ENCODE measurements around the gene PON2. TPM values are rescaled to one million over a fixed set of nuclear protein-coding genes. Genes with fewer than 3 reads are reported as not detected.

The PON2 gene
- total RNA-seq, 4 donors from 2014 or later, result 76.7 to 96.9 (median 94.2) TPM

- intact Hi-C loops (cut with DNase I), result no loop called here
- no peak for DNase-seq
- Histone ChIP-seq H3K27ac (no peak overlapping the region), H3K36me3 (no peaks in the 10 kb centered on the region), H3K4me1 (no peaks in the 10 kb centered on the region), H3K9me3 (no peaks in the 10 kb centered on the region), H3K4me3 (replicated peaks in 1 of 3) (no peak overlapping the region), H3K27me3 (no peaks in the 10 kb centered on the region)
- TF ChIP-seq POLR2A (IDR thresholded peaks at IDR 0.05) (no peak), CTCF (IDR thresholded peaks at IDR 0.05) (no peak)
These were observed 23.1 kb upstream of the PON2 start for GRCh38 chr7:95457947-95458346.

GRCh38 chr7:95454438-95455045, 19.7 kb upstream of the PON2 start:
- intact Hi-C loops (cut with DNase I), result no loop called here
- Histone ChIP-seq H3K4me1 (no peaks in the 10 kb centered on the region), H3K4me3 (replicated peaks in 1 of 3) (no peak overlapping the region), H3K9me3 (no peaks in the 10 kb centered on the region), H3K27ac (no peak overlapping the region), H3K36me3 (no peaks in the 10 kb centered on the region), H3K27me3 (no peaks in the 10 kb centered on the region)
- no peak for DNase-seq
- TF ChIP-seq POLR2A (IDR thresholded peaks at IDR 0.05) (no peak), CTCF (IDR thresholded peaks at IDR 0.05) (no peak)
- 57 to 67% methylated on average over 2 of the region's 2 CpGs for WGBS, 2 donors

GRCh38 chr7:95446618-95447017, 11.8 kb upstream of the PON2 start:
- H3K4me3 ChIP-seq (replicated peaks in 1 of 3), result no peak overlapping the region
- H3K27ac ChIP-seq, result no peak overlapping the region
- TF ChIP-seq CTCF (IDR thresholded peaks at IDR 0.05) (no peak), POLR2A (IDR thresholded peaks at IDR 0.05) (no peak)
- H3K27me3 ChIP-seq, result no peaks in the 10 kb centered on the region
- intact Hi-C loops (cut with DNase I), result no loop called here
- WGBS, 2 donors, result 96% methylated on average over 3 of the region's 3 CpGs
- no peaks in the 10 kb centered on the region for H3K4me1 ChIP-seq
- H3K9me3 ChIP-seq, result no peaks in the 10 kb centered on the region
- H3K36me3 ChIP-seq, result no peaks in the 10 kb centered on the region
- DNase-seq, result no peak

- Histone ChIP-seq H3K9me3 (no peaks in the 10 kb centered on the region), H3K4me1 (no peaks in the 10 kb centered on the region), H3K36me3 (no peaks in the 10 kb centered on the region), H3K4me3 (replicated peaks in 1 of 3) (no peak overlapping the region), H3K27ac (no peak overlapping the region), H3K27me3 (no peaks in the 10 kb centered on the region)
- 68 to 69% methylated on average over 2 of the region's 2 CpGs for WGBS, 2 donors
- no peak for TF ChIP-seq CTCF (IDR thresholded peaks at IDR 0.05)
- no peak for TF ChIP-seq POLR2A (IDR thresholded peaks at IDR 0.05)
- intact Hi-C loops (cut with DNase I), result no loop called here
- no peak for DNase-seq
These were observed 10.0 kb upstream of the PON2 start for GRCh38 chr7:95444796-95445195.

- TF ChIP-seq POLR2A (IDR thresholded peaks at IDR 0.05) (no peak), CTCF (IDR thresholded peaks at IDR 0.05) (no peak)
- Histone ChIP-seq H3K36me3 (no peaks in the 10 kb centered on the region), H3K27me3 (no peaks in the 10 kb centered on the region), H3K4me1 (no peaks in the 10 kb centered on the region), H3K9me3 (no peaks in the 10 kb centered on the region), H3K4me3 (replicated peaks in 1 of 3) (no peak overlapping the region), H3K27ac (no peak overlapping the region)
- intact Hi-C loops (cut with DNase I), result no loop called here
- DNase-seq, result no peak
- WGBS, 2 donors, result 76 to 77% methylated on average over 7 of the region's 7 CpGs
These were observed 6.4 kb upstream of the PON2 start for GRCh38 chr7:95441042-95441823.
